MM.1S (cell line): ENCODE results near the gene PLEKHM3.

Source experiments
- DNase-seq: peaks from one replicate; pipeline ENCODE4 v3.0.0-alpha.2; 2015
- H2AFZ ChIP-seq: fragments of 300-600 bp; sonication (generic); 2 replicates; pipeline ENCODE4 v1.6.0; 2016; ENCODE audit warnings: antibody characterized with exemption, low read length
- H3F3A ChIP-seq: fragments of 300-600 bp; sonication (generic); 2 replicates; pipeline ENCODE4 v1.6.1; 2016; ENCODE audit warnings: mild to moderate bottlenecking, antibody characterized with exemption, low read length, moderate library complexity, mixed read lengths; ENCODE audit not compliant: insufficient read depth
- H3K27ac ChIP-seq: fragments of 300-600 bp; sonication (generic); 2 replicates; pipeline ENCODE4 v1.5.1; 2016; ENCODE audit warnings: mild to moderate bottlenecking, low read length
- H3K27me3 ChIP-seq: fragments of 300-600 bp; sonication (generic); replicated peaks from 2 replicates; pipeline ENCODE4 v1.6.0; 2016; ENCODE audit warnings: low read length; ENCODE audit not compliant: insufficient read depth
- H3K36me3 ChIP-seq: fragments of 300-600 bp; sonication (generic); replicated peaks from 2 replicates; pipeline ENCODE4 v1.6.1; 2016; ENCODE audit warnings: mild to moderate bottlenecking, low read length, mixed read lengths; ENCODE audit not compliant: insufficient read depth
- H3K4me1 ChIP-seq: fragments of 300-600 bp; sonication (generic); 2 replicates; pipeline ENCODE4 v1.6.1; 2016; ENCODE audit warnings: low read length, mixed read lengths
- H3K4me2 ChIP-seq: fragments of 300-600 bp; sonication (generic); 2 replicates; pipeline ENCODE4 v1.6.0; 2016; ENCODE audit warnings: low read depth, low read length
- H3K4me3 ChIP-seq: fragments of 300-600 bp; sonication (generic); 2 replicates; pipeline ENCODE4 v1.5.1; 2016; ENCODE audit warnings: low read length, mixed read lengths
- H3K79me2 ChIP-seq: fragments of 300-600 bp; sonication (generic); 2 replicates; pipeline ENCODE4 v1.6.1; 2016; ENCODE audit warnings: mixed run types, low read length, mixed read lengths
- H3K9ac ChIP-seq: fragments of 300-600 bp; sonication (generic); 2 replicates; pipeline ENCODE4 v1.6.1; 2016; ENCODE audit warnings: low read length, mixed read lengths
- H3K9me2 ChIP-seq: fragments of 300-600 bp; sonication (generic); replicated peaks from 2 replicates; pipeline ENCODE4 v1.6.1; 2016; ENCODE audit warnings: mild to moderate bottlenecking, low read length, mixed read lengths; ENCODE audit not compliant: insufficient read depth
- H3K9me3 ChIP-seq: fragments of 300-600 bp; sonication (generic); replicated peaks from 2 replicates; pipeline ENCODE4 v1.6.1; 2016; ENCODE audit warnings: mild to moderate bottlenecking, low read length, mixed read lengths; ENCODE audit not compliant: insufficient read depth
- H4K20me1 ChIP-seq: fragments of 300-600 bp; sonication (generic); 2 replicates; pipeline ENCODE4 v1.6.1; 2016; ENCODE audit warnings: mild to moderate bottlenecking, low read length, moderate library complexity, mixed read lengths; ENCODE audit not compliant: insufficient read depth
- CTCF ChIP-seq: fragments of 300-600 bp; sonication (generic); IDR thresholded peaks from 2 replicates; pipeline ENCODE4 v1.5.1; 2016; ENCODE audit warnings: antibody characterized with exemption, low read length, mixed read lengths
- EZH2 ChIP-seq: fragments of 300-600 bp; sonication (generic); optimal IDR thresholded peaks from 2 replicates; pipeline ENCODE3; 2017; ENCODE audit warnings: low read depth, mild to moderate bottlenecking, antibody characterized with exemption, low read length, mixed read lengths
- EZH2phosphoT487 ChIP-seq: fragments of 300-600 bp; sonication (generic); IDR thresholded peaks from 2 replicates; pipeline ENCODE4 v1.6.1; 2018; ENCODE audit warnings: antibody characterized with exemption, low read length

The PLEKHM3 gene

GRCh38 chr2:208069186-208069585 is 43.9 kb upstream of the PLEKHM3 start:
- H3K9ac ChIP-seq, result no peak overlapping the region
- no peak for DNase-seq
- no peak overlapping the region for H3K4me2 ChIP-seq
- no peaks in the 10 kb centered on the region for H3K79me2 ChIP-seq
- no peaks in the 10 kb centered on the region for H4K20me1 ChIP-seq
- no peaks in the 10 kb centered on the region for H3K9me3 ChIP-seq
- no peak for TF ChIP-seq EZH2phosphoT487
- TF ChIP-seq CTCF, result no peak
- no peak for TF ChIP-seq EZH2
- H3K4me3 ChIP-seq, result no peak overlapping the region
- H3K9me2 ChIP-seq, result no peaks in the 10 kb centered on the region
- H2AFZ ChIP-seq, result no peak overlapping the region
- H3K27ac ChIP-seq, result no peak overlapping the region
- no peaks in the 10 kb centered on the region for H3F3A ChIP-seq
- H3K4me1 ChIP-seq, result no peaks in the 10 kb centered on the region
- no peaks in the 10 kb centered on the region for H3K36me3 ChIP-seq
- no peaks in the 10 kb centered on the region for H3K27me3 ChIP-seq

- no peak for DNase-seq
- Histone ChIP-seq H3K27ac (no peak overlapping the region), H3K9me3 (no peaks in the 10 kb centered on the region), H4K20me1 (no peaks in the 10 kb centered on the region), H2AFZ (no peak overlapping the region), H3K79me2 (no peaks in the 10 kb centered on the region), H3K36me3 (no peaks in the 10 kb centered on the region), H3K4me3 (no peak overlapping the region), H3K27me3 (no peaks in the 10 kb centered on the region), H3K4me1 (no peaks in the 10 kb centered on the region), H3F3A (no peaks in the 10 kb centered on the region), H3K9me2 (no peaks in the 10 kb centered on the region), H3K9ac (no peak overlapping the region), H3K4me2 (no peak overlapping the region)
- no peak for TF ChIP-seq EZH2phosphoT487
- TF ChIP-seq EZH2, result no peak
- TF ChIP-seq CTCF, result no peak
These were observed 40.7 kb upstream of the PLEKHM3 start for GRCh38 chr2:208066016-208066415.

GRCh38 chr2:208065476-208065875 is 40.1 kb upstream of the PLEKHM3 start:
- no peak for DNase-seq
- Histone ChIP-seq H3K4me2 (no peak overlapping the region), H3K4me3 (no peak overlapping the region), H3K27me3 (no peaks in the 10 kb centered on the region), H3F3A (no peaks in the 10 kb centered on the region), H3K36me3 (no peaks in the 10 kb centered on the region), H3K9ac (no peak overlapping the region), H3K79me2 (no peaks in the 10 kb centered on the region), H4K20me1 (no peaks in the 10 kb centered on the region), H2AFZ (no peak overlapping the region), H3K27ac (no peak overlapping the region), H3K9me3 (no peaks in the 10 kb centered on the region), H3K9me2 (no peaks in the 10 kb centered on the region), H3K4me1 (no peaks in the 10 kb centered on the region)
- no peak for TF ChIP-seq CTCF
